Activated CD4-positive, alpha-beta T cell treated with anti-CD3 and anti-CD28 coated beads for 36 hours (primary cell): ENCODE data around the gene SNAPC5. TPM values are rescaled to one million over a fixed set of nuclear protein-coding genes. Genes with fewer than 3 reads are reported as not detected.
A peak's percentile ranks its signal among the peaks of the same experiment; 100 is the strongest.
"Not testable (repeated sequence)": the region's sequence is repeated elsewhere in the genome, so short reads cannot be mapped to it uniquely, and the experiment has no call there.

Experiments
- ATAC-seq: fragments of 200-7000 bp; cut with Tn5 transposase; one replicate; pipeline ENCODE4 v1.10.0; 2021; ENCODE audit warnings: mild to moderate bottlenecking, moderate library complexity
- CTCF ChIA-PET: fragments of 350-600 bp; sonication (Branson Sonifier 250); formaldehyde crosslinking; loops from one replicate; lab custom pipeline; 2021; ENCODE audit warnings: antibody characterized with exemption; lab: Charles Lee
- POLR2A ChIA-PET: fragments of 350-600 bp; sonication (Branson Sonifier 250); formaldehyde crosslinking; loops from one replicate; lab custom pipeline; 2021; ENCODE audit warnings: antibody characterized with exemption, inconsistent platforms; lab: Charles Lee
- DNase-seq: peaks from one replicate; pipeline ENCODE4 v3.0.0-alpha.2; 2020
- H3K27ac Mint-ChIP-seq: one replicate; pipeline ENCODE4 v1.8.0; 2021; ENCODE audit warnings: mixed read lengths
- H3K27me3 Mint-ChIP-seq: one replicate; pipeline ENCODE4 v1.8.0; 2021; ENCODE audit warnings: mixed read lengths
- H3K36me3 Mint-ChIP-seq: one replicate; pipeline ENCODE4 v1.8.0; 2021; ENCODE audit warnings: low read depth, mixed read lengths
- H3K4me1 Mint-ChIP-seq: one replicate; pipeline ENCODE4 v1.8.0; 2021; ENCODE audit warnings: mixed read lengths
- H3K4me3 Mint-ChIP-seq: one replicate; pipeline ENCODE4 v1.8.0; 2021; ENCODE audit warnings: mild to moderate bottlenecking, moderate library complexity, mixed read lengths
- H3K9me3 Mint-ChIP-seq: one replicate; pipeline ENCODE4 v1.8.0; 2021; ENCODE audit warnings: low read depth, mixed read lengths
- intact Hi-C, 2 experiments: fragments of 100-400 bp; cut with DNase I in 1 of 2; cut with micrococcal nuclease in 1 of 2; formaldehyde crosslinking; loops; one replicate each; pipeline versions ENCODE4 v1.14.2 to v1.15.1; 2022 to 2024; cut with DNase I, micrococcal nuclease
- total RNA-seq, 2 experiments: library from RNA; stranded (reverse); gene quantifications; one replicate each; pipeline ENCODE4 v1.2.3, GENCODE V29; 2021

The SNAPC5 gene
- total RNA-seq, 2 experiments from 2014 or later: 25.7 to 30.1 TPM

- CTCF ChIA-PET: interaction anchor here (0.7 to 2.8 kb wide), 6 partner anchors 8 to 437 kb away, joined by 3 to 15 read pairs (median 5); partner anchors contain the start of genes MAP2K1 and SNAPC5
- ATAC-seq (no peak), DNase-seq (no peak)
- Mint-ChIP-seq H3K9me3 (no peaks in the 10 kb centered on the region), H3K27me3 (no peaks in the 10 kb centered on the region), H3K27ac (peak overlapping the region; percentile 98), H3K36me3 (peaks cover 49% of the 10 kb centered on the region), H3K4me1 (peaks cover 50% of the 10 kb centered on the region), H3K4me3 (peak overlapping the region; percentile 88)
- intact Hi-C loops: loop anchor here (1.0 to 10.0 kb wide), 8 partner anchors 8 to 1321 kb away; partner anchors contain the start of genes SNAPC5 (in 2 of the 2), CLPX (in 1 of the 2), DENND4A (in 1 of the 2) and DPP8 (in 1 of the 2)
- POLR2A ChIA-PET: interaction anchor here (0.8 kb wide), 1 partner anchor 11 kb away, joined by 3 read pairs; no protein-coding TSS in a partner anchor
Measured at GRCh38 chr15:66505430-66505811, 7.9 kb upstream of the SNAPC5 start.

GRCh38 chr15:66504563-66505429 lies 7.2 kb upstream of the SNAPC5 start, which contains the start of the genes RPL4 and ZWILCH:
RPL4 (minus strand) TSS chr15:66504855; CDS start chr15:66504790, 65 bp downstream.
ZWILCH (plus strand) TSS chr15:66505326; CDS start chr15:66505339, 13 bp downstream.
- H3K27me3 Mint-ChIP-seq: no peaks in the 10 kb centered on the region
- peaks cover 54% of the 10 kb centered on the region for H3K36me3 Mint-ChIP-seq
- H3K4me1 Mint-ChIP-seq: peaks cover 56% of the 10 kb centered on the region
- POLR2A ChIA-PET: interaction anchor here (0.6 to 0.8 kb wide), 2 partner anchors 10 to 742 kb away, joined by 3 read pairs; no protein-coding TSS in a partner anchor
- H3K9me3 Mint-ChIP-seq: no peaks in the 10 kb centered on the region
- intact Hi-C loops: loop anchor here (1.0 to 10.0 kb wide), 12 partner anchors 7 to 1320 kb away; partner anchors contain the start of genes MAP2K1 (in 2 of the 2), SNAPC5 (in 2 of the 2), TIPIN (in 2 of the 2) and CLPX (in 1 of the 2)
- H3K27ac Mint-ChIP-seq: peak within 1 kb of the TSS; percentile 98
- CTCF ChIA-PET: interaction anchor here (0.7 to 2.8 kb wide), 5 partner anchors 7 to 438 kb away, joined by 3 to 15 read pairs (median 6); partner anchors contain the start of genes MAP2K1 and SNAPC5
- peak within 1 kb of the TSS; percentile 88 for H3K4me3 Mint-ChIP-seq
- DNase-seq: peak; percentile 85
- peak; percentile 89 for ATAC-seq

GRCh38 chr15:66503780-66504562 lies 6.4 kb upstream of the SNAPC5 start:
- Mint-ChIP-seq H3K4me3 (peak overlapping the region; percentile 88), H3K9me3 (no peaks in the 10 kb centered on the region), H3K27me3 (no peaks in the 10 kb centered on the region), H3K36me3 (peaks cover 57% of the 10 kb centered on the region), H3K27ac (peak overlapping the region; percentile 98), H3K4me1 (peaks cover 58% of the 10 kb centered on the region)
- DNase-seq: no peak
- POLR2A ChIA-PET: interaction anchor here (0.6 to 0.8 kb wide), 2 partner anchors 12 to 743 kb away, joined by 3 to 5 read pairs; no protein-coding TSS in a partner anchor
- intact Hi-C loops: loop anchor here (1.0 to 10.0 kb wide), 11 partner anchors 117 to 1319 kb away; partner anchors contain the start of genes MAP2K1 (in 2 of the 2), TIPIN (in 2 of the 2), CLPX (in 1 of the 2) and DENND4A (in 1 of the 2)
- CTCF ChIA-PET: interaction anchor here (2.8 kb wide), 1 partner anchor 117 kb away, joined by 15 read pairs; the partner anchor contains the start of gene MAP2K1
- ATAC-seq: no peak

- peaks cover 62% of the 10 kb centered on the region for H3K36me3 Mint-ChIP-seq
- intact Hi-C loops: loop anchor here in 1 of 2 experiments (10.0 kb wide), 3 partner anchors 708 to 1318 kb away; partner anchors contain the start of genes CLPX, DENND4A and RNU5B-1
- H3K27ac Mint-ChIP-seq: peak overlapping the region; percentile 98
- H3K27me3 Mint-ChIP-seq, DNase-seq, ATAC-seq, H3K9me3 Mint-ChIP-seq, POLR2A ChIA-PET: not testable (repeated sequence)
- peaks cover 60% of the 10 kb centered on the region for H3K4me1 Mint-ChIP-seq
- CTCF ChIA-PET: interaction anchor here (2.8 kb wide), 1 partner anchor 117 kb away, joined by 15 read pairs; the partner anchor contains the start of gene MAP2K1
- H3K4me3 Mint-ChIP-seq: peak overlapping the region; percentile 88
Measured at GRCh38 chr15:66503041-66503648, 5.6 kb upstream of the SNAPC5 start.

- Mint-ChIP-seq H3K27ac (peak overlapping the region; percentile 98), H3K9me3 (no peaks in the 10 kb centered on the region), H3K4me3 (peak overlapping the region; percentile 88), H3K27me3 (no peaks in the 10 kb centered on the region), H3K36me3 (peaks cover 68% of the 10 kb centered on the region), H3K4me1 (peaks cover 59% of the 10 kb centered on the region)
- DNase-seq (no peak), ATAC-seq (no peak)
- POLR2A ChIA-PET: no interaction called here
- CTCF ChIA-PET: no interaction called here
- intact Hi-C loops: loop anchor here in 1 of 2 experiments (10.0 kb wide), 3 partner anchors 708 to 1318 kb away; partner anchors contain the start of genes CLPX, DENND4A and RNU5B-1
Measured at GRCh38 chr15:66502491-66502890, 4.9 kb upstream of the SNAPC5 start.

GRCh38 chr15:66500346-66500745 lies 2.8 kb upstream of the SNAPC5 start:
- intact Hi-C loops: loop anchor here in 1 of 2 experiments (10.0 kb wide), 3 partner anchors 706 to 1316 kb away; partner anchors contain the start of genes CLPX, DENND4A and RNU5B-1
- ATAC-seq, H3K9me3 Mint-ChIP-seq, H3K27me3 Mint-ChIP-seq, DNase-seq: not testable (repeated sequence)
- ChIA-PET CTCF (interaction anchor here (1.1 to 3.5 kb wide), 2 partner anchors 42 to 146 kb away, joined by 3 to 22 read pairs; no protein-coding TSS in a partner anchor), POLR2A (interaction anchor here (1.3 kb wide), 1 partner anchor 112 kb away, joined by 4 read pairs; no protein-coding TSS in a partner anchor)
- peaks cover 54% of the 10 kb centered on the region for H3K4me1 Mint-ChIP-seq
- H3K4me3 Mint-ChIP-seq: peak overlapping the region; percentile 46
- H3K36me3 Mint-ChIP-seq: peaks cover 83% of the 10 kb centered on the region
- peak overlapping the region; percentile 88 for H3K27ac Mint-ChIP-seq

GRCh38 chr15:66498501-66499386 lies 1.2 kb upstream of the SNAPC5 start:
- no peaks in the 10 kb centered on the region for H3K27me3 Mint-ChIP-seq
- peak overlapping the region; percentile 93 for H3K27ac Mint-ChIP-seq
- H3K36me3 Mint-ChIP-seq: peaks cover 87% of the 10 kb centered on the region
- DNase-seq (no peak), ATAC-seq (no peak)
- ChIA-PET POLR2A (interaction anchor here (1.0 to 2.5 kb wide), 5 partner anchors 109 to 147 kb away, joined by 3 to 25 read pairs (median 4); partner anchors contain the start of genes MAP2K1 and TIPIN), CTCF (interaction anchor here (0.7 to 3.5 kb wide), 28 partner anchors 9 to 1013 kb away, joined by 3 to 26 read pairs (median 4); partner anchors contain the start of gene MAP2K1)
- peak overlapping the region; percentile 85 for H3K4me3 Mint-ChIP-seq
- intact Hi-C loops: loop anchor here in 1 of 2 experiments (1.0 to 5.0 kb wide), 2 partner anchors 246 to 631 kb away; partner anchors contain the start of gene RAB11A
- peaks cover 61% of the 10 kb centered on the region for H3K4me1 Mint-ChIP-seq
- H3K9me3 Mint-ChIP-seq: no peaks in the 10 kb centered on the region

GRCh38 chr15:66496951-66497501 lies 536 bp downstream of the SNAPC5 start:
- Mint-ChIP-seq H3K27me3 (no peaks in the 10 kb centered on the region), H3K9me3 (no peaks in the 10 kb centered on the region), H3K4me3 (peak overlapping the region; percentile 85), H3K36me3 (peaks cover 79% of the 10 kb centered on the region), H3K27ac (peak overlapping the region; percentile 93), H3K4me1 (peaks cover 50% of the 10 kb centered on the region)
- DNase-seq (no peak), ATAC-seq (peak; percentile 18)
- intact Hi-C loops: loop anchor here (1.0 to 5.0 kb wide), 9 partner anchors 8 to 1557 kb away; partner anchors contain the start of genes MAP2K1 (in 2 of the 2), TIPIN (in 2 of the 2), ZWILCH (in 2 of the 2) and DIS3L (in 1 of the 2)
- POLR2A ChIA-PET: interaction anchor here (0.7 to 2.5 kb wide), 9 partner anchors 11 to 966 kb away, joined by 3 to 25 read pairs (median 3); partner anchors contain the start of genes DENND4A, MAP2K1 and TIPIN
- CTCF ChIA-PET: interaction anchor here (0.9 to 3.5 kb wide), 15 partner anchors 8 to 202 kb away, joined by 3 to 26 read pairs (median 6); partner anchors contain the start of genes MAP2K1 and ZWILCH
